NCI-H2107 (cell line): ENCODE results near the gene SEC24D.
"Not testable (repeated sequence)": the region's sequence is repeated elsewhere in the genome, so short reads cannot be mapped to it uniquely, and the experiment has no call there.

Experiments used
- DNase-seq: peaks from one replicate; lab custom pipeline; 2025; lab: John Stamatoyannopoulos, UW

The SEC24D gene

GRCh38 chr4:118811832-118812231 is 24.1 kb downstream of the SEC24D start:
- DNase-seq = no peak

DNA sequence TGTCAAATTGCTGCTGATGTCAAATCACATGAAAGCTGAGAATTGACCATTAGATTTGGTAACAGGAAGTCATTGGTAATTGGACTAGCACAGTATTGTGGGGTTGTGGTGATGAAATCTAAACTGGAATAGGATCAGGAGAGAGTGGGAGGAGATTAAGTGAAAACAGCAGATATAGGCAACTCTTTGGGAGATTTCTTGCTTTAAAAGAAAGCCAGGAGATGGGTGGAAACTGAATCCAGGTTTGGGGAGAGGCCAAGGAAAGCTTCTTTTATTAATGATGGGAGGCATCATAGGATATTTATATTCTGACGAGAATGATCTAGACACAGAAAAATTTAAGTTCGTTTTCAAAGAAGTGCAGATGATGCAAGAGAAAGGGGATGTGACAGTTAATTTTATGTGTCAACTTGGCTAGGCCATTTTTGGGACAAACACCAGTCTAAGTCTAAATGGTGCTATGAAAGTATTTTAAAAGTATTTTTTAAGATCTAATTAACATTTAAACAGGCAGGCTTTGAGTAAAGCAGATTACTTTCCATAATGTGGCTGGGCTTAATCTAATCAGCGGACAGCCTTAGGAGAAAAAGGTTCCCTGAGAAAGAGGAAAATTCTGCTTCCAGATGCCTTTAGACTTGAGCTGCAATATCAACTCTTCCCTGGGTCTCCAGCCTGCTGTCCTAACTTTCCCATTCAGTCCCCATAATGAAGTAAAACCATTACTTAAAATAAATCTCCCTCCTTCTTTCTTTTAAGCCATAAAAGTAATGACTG is 24.7 kb downstream of the SEC24D start:
- no peak for DNase-seq

DNA sequence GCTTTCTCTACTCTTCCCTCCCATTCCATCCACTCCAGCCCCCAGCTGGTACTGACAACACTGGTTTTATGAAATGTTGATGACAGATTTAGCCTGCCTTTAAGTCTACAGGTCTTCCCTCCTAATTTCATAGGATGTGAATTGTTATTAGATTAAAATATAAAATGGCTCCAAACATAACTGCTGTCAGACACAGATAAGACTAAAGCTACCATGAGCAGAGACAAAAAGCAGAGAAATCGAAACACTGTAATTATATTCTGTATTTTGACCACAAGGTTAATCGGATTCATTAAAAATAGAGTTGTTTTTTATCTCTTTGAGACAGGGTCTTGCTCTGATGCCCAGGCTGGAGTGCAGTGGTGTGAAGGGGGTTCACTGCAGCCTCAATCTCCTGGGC is 28.3 kb downstream of the SEC24D start:
- DNase-seq = no peak

- no peak for DNase-seq
These were observed 32.7 kb downstream of the SEC24D start for GRCh38 chr4:118803253-118803652.

DNA sequence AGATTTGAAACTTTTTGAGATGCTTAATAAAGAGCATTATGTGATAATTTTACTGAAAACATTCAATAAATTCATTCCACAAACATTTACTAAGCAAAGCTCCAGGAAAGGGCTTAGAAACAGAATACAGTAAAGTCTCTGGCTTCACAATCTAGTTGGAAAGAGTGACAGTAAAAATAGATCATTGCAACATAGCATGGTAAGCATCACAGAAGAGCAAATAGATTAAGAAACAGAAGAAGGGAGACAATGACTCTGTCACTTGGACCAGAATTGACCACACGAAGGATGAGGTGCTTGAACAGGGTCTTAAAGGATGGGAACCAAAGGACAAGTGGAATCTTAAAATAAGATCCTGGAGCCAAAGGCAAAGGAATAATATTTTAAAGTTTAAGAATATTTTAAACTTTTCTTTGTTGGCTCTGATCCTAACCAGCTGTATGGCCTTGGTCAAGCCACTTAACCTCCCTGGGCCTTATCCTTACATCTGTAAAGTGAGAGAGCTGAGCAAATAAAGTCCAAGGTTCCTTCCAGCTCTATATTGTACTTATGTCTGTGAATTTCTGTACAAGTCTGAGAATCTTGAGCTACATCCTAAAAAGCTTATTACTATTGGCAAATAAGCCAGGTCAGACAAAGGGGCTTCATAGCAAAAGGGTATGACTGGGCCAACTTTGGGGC is 33.9 kb downstream of the SEC24D start:
- DNase-seq = no peak

DNA sequence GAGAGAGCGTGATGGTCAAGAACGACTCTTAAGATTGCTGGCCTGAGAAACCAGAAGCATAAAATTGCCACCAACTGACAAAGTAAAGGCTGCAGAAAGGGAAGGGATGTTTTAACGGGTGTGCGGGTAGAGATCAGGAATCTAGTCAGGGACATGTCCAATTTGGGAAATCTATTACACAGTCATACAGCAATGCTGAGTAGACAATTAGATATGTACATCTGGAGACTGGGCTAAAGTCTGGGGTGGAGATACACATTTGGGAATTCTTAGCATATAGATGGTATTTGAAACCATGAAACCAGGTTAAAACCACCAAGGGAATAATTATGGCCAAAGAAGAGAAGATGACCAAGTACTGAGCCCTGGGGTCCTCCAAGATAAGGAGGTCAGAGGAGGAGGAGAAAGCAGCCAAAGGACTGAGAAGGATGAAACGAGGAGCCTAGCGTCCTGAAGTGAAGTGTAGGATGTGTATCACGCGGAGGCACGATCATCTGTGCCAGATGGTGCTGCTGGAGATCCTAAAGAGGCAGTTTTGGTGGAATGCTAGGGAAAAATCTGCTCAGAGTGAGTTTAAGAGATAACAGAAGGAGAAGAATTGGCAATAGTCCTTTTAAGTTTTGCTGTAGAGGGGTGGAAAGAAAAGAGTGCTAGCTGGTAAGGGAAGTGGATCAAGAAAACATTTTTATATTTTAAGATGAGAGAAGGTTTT is 36.5 kb downstream of the SEC24D start:
- DNase-seq = no peak

- no peak for DNase-seq
These were observed 37.3 kb downstream of the SEC24D start for GRCh38 chr4:118798658-118799057.

GRCh38 chr4:118797558-118798142 is 38.3 kb downstream of the SEC24D start:
- no peak for DNase-seq

GRCh38 chr4:118791690-118792446 is 44.1 kb downstream of the SEC24D start:
- DNase-seq = not testable (repeated sequence)

DNA sequence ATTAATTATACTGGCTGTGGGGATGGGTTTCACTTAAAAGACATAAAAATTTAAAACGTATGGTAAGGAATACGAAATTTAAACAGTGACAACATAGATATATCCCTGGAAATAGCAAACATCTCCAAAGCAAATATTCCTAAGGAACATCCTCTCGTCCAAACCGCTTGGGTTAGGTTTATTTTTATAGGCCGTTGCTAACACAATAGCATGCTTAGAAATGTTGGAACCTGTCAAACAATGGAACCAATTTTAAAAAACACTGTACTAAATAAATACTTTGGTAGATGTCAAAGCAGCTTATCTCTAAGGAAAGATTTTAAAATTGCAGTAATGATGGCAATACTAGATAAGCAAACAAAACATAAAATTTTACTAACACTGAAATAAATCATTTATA is 45.4 kb downstream of the SEC24D start:
- no peak for DNase-seq

DNA sequence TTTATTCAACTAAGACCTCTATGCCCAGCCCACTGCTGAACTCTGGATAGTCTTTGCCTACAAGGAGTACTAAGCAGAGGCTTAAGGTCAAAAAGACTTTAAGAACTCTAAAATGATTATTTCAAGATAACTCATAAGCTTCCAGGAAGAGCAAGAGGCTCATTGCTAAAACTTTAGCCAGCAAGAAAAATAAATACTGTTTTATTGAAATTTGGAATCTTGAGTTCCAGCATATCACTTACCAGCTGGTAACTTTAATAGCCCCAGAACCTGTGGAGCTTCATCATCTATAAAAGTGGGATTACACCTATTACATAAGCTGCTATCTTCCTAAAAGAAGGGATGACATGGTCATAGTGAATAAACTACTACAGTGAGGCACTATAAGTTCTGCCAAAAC is 47.0 kb downstream of the SEC24D start:
- DNase-seq = no peak

- DNase-seq = no peak
These were observed 48.0 kb downstream of the SEC24D start for GRCh38 chr4:118787844-118788380.

- DNase-seq = no peak
These were observed 51.1 kb downstream of the SEC24D start for GRCh38 chr4:118784776-118785175.

DNA sequence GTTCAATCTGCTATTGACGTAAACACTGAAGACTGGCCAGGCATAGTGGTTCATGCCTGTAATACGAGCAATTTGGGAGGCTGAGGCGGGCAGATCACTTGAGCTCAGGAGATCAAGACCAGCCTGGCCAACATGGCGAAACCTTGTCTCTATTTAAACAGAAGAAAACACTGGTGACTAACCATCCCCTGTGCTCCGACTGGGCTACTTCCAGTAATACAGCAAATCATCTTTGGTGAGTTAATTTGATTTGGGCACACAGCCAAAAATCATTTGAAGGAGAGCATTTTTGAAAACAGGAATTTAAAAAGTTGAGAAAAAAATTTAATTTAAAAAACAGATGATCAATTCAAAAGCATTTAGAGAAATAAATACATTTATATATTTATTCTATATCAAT is 52.0 kb downstream of the SEC24D start:
- DNase-seq = no peak

DNA sequence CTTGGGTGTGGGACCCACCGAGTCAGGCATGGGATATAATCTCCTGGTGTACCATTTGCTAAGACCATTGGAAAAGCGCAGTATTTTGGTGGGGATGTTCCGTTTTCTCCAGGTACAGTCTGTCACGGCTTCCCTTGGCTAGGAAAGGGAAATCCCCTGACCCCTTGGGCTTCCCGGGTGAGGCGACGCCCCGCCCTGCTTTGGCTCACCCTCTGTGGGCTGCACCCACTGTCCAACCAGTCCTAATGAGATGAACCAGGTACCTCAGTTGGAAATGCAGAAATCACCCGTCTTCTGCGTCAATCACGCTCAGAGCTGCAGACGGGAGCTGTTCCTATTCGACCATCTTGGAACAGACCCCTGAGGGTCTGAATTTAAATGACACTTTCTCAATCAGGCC is 53.0 kb downstream of the SEC24D start:
- DNase-seq = not testable (repeated sequence)

DNA sequence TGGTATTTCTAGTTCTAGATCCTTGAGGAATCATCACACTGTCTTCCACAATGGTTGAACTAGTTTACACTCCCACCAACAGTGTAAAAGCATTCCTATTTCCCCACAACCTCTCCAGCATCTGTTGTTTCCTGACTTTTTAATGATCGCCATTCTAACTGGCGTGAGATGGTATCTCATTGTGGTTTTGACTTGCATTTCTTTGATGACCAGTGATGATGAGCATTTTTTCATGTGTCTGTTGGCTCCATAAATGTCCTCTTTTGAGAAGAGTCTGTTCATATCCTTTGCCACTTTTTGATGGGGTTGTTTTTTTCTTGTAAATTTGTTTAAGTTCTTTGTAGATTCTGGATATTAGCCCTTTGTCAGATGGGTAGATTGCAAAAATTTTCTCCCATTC is 58.3 kb downstream of the SEC24D start:
- DNase-seq = not testable (repeated sequence)

- DNase-seq = not testable (repeated sequence)
These were observed 58.8 kb downstream of the SEC24D start for GRCh38 chr4:118776955-118777640.

- DNase-seq = no peak
These were observed 59.6 kb downstream of the SEC24D start for GRCh38 chr4:118776157-118776954.

DNA sequence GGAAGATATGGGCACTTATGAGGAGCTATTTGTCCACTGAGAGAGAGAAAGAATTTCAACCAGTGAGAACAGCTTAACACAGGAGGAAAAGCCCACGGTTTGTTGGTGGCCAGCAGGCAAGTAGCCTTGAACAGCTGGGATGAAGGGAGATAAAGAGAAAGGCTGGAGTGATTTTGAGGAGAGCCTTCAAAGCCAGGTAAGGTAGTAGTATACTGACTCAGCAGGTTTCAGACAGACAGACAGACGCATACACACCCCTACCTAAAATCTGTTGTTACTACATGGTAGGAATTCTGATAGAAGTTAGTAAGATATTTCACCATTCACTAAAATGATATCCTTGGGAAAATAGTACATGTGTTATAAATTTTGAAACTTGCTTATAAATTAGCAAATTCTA is 60.5 kb downstream of the SEC24D start:
- no peak for DNase-seq

DNA sequence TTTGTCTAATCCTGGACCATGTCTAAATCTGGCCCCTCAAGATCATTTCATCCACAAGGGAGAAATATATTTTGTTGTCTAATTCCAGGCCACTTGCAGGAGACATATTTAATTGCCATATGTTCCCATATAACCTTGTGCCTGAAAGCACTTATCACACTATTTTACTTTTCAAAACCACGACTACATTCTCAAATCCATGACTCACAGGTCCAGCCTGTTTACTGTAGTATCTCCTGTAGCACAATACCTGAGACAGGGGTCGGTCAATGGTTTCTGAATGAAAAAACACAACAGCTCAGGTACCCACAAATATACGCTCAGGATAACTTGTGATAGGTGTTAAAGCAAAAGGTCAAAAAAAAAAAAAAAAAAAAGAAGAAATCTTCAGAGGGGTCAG is 60.9 kb downstream of the SEC24D start:
- DNase-seq = no peak
